Measurements from ENCODE around the gene DUSP28. TPM values are rescaled to one million over a fixed set of nuclear protein-coding genes. Genes with fewer than 3 reads are reported as not detected.
"Not testable (repeated sequence)": the region's sequence is repeated elsewhere in the genome, so short reads cannot be mapped to it uniquely, and the experiment has no call there.

Gene DUSP28
- total RNA-seq, 1 experiment from 2014 or later = 4.1 TPM

- DNase-seq (ENCODE audit: low read depth) = no peak
These were observed 32.9 kb upstream of the DUSP28 start for GRCh38 chr2:240527153-240527750.

GRCh38 chr2:240528406-240529040, 31.6 kb upstream of the DUSP28 start:
- DNase-seq (ENCODE audit: low read depth) = no peak

- no peak for DNase-seq (ENCODE audit: low read depth)
These were observed 30.7 kb upstream of the DUSP28 start for GRCh38 chr2:240529344-240529999.

GRCh38 chr2:240530181-240530580, 30.0 kb upstream of the DUSP28 start:
- no peak for DNase-seq (ENCODE audit: low read depth)

- no peak for DNase-seq (ENCODE audit: low read depth)
These were observed 29.1 kb upstream of the DUSP28 start for GRCh38 chr2:240531038-240531437.

GRCh38 chr2:240532031-240532775, 28.0 kb upstream of the DUSP28 start:
- DNase-seq (ENCODE audit: low read depth) = peak; percentile 2

- no peak for DNase-seq (ENCODE audit: low read depth)
These were observed 22.0 kb upstream of the DUSP28 start for GRCh38 chr2:240538031-240538780.

- not testable (repeated sequence) for DNase-seq (ENCODE audit: low read depth)
These were observed 21.1 kb upstream of the DUSP28 start for GRCh38 chr2:240539101-240539500.

GRCh38 chr2:240539906-240540305, 20.3 kb upstream of the DUSP28 start:
- DNase-seq (ENCODE audit: low read depth) = no peak

GRCh38 chr2:240551288-240551687, 8.9 kb upstream of the DUSP28 start:
- no peak for DNase-seq (ENCODE audit: low read depth)

- no peak for DNase-seq (ENCODE audit: low read depth)
These were observed 8.3 kb upstream of the DUSP28 start for GRCh38 chr2:240551811-240552210.

- DNase-seq (ENCODE audit: low read depth) = no peak
These were observed 6.1 kb upstream of the DUSP28 start for GRCh38 chr2:240553956-240554480.

GRCh38 chr2:240554767-240555493, 5.2 kb upstream of the DUSP28 start:
- DNase-seq (ENCODE audit: low read depth) = no peak

GRCh38 chr2:240555541-240556250, 4.5 kb upstream of the DUSP28 start:
- DNase-seq (ENCODE audit: low read depth) = no peak

- no peak for DNase-seq (ENCODE audit: low read depth)
These were observed 3.5 kb upstream of the DUSP28 start for GRCh38 chr2:240556553-240557100.

- no peak for DNase-seq (ENCODE audit: low read depth)
These were observed 2.9 kb upstream of the DUSP28 start for GRCh38 chr2:240557101-240557751.

- no peak for DNase-seq (ENCODE audit: low read depth)
These were observed 2.3 kb upstream of the DUSP28 start, which contains the start of gene ANKMY1 for GRCh38 chr2:240557808-240558207. TSS of gene ANKMY1 (minus strand) at chr2:240557988. CDS start at chr2:240557335, 653 bp downstream.

GRCh38 chr2:240558236-240558761, 1.9 kb upstream of the DUSP28 start:
- no peak for DNase-seq (ENCODE audit: low read depth)

GRCh38 chr2:240559286-240559685, 871 bp upstream of the DUSP28 start:
- DNase-seq (ENCODE audit: low read depth) = no peak
